MCF 10A (cell line): Measurements from ENCODE around the gene COA5. TPM values are rescaled to one million over a fixed set of nuclear protein-coding genes. Genes with fewer than 3 reads are reported as not detected.
A peak's percentile ranks its signal among the peaks of the same experiment; 100 is the strongest.

ENCODE experiments used
- BruUV-seq: library from RNA; stranded (reverse); fragments of 400-500 nt; replicated peaks from 2 replicates; lab custom pipeline; 2021; lab: Mats Ljungman, UMichigan
- CTCF ChIA-PET: fragments of 300-600 bp; sonication (Branson Sonifier 250); formaldehyde crosslinking; extraction: SDS; loops from one replicate; lab custom pipeline; 2021; ENCODE audit warnings: antibody characterized with exemption, inconsistent platforms; lab: Yijun Ruan, JAX
- POLR2A ChIA-PET: fragments of 300-600, 350-650 bp; sonication (Branson Sonifier 250); formaldehyde crosslinking; extraction: SDS; loops from one replicate; lab custom pipeline; 2020; ENCODE audit warnings: antibody characterized with exemption, inconsistent platforms; lab: Yijun Ruan, JAX
- DNase-seq: peaks from one replicate; pipeline ENCODE4 v3.0.0-alpha.2; 2018; ENCODE audit not compliant: unreplicated experiment
- H3K27ac Mint-ChIP-seq: one replicate; pipeline ENCODE4 v1.8.0; 2022; ENCODE audit warnings: mild to moderate bottlenecking, low read depth, mixed read lengths; ENCODE audit not compliant: unreplicated experiment
- H3K27me3 Mint-ChIP-seq: one replicate; pipeline ENCODE4 v1.8.0; 2022; ENCODE audit warnings: mixed read lengths; ENCODE audit not compliant: insufficient read depth, unreplicated experiment
- H3K36me3 Mint-ChIP-seq: one replicate; pipeline ENCODE4 v1.8.0; 2022; ENCODE audit warnings: mild to moderate bottlenecking, moderate library complexity, mixed read lengths; ENCODE audit not compliant: insufficient read depth, unreplicated experiment
- H3K4me1 Mint-ChIP-seq: one replicate; pipeline ENCODE4 v1.8.0; 2022; ENCODE audit warnings: mixed read lengths; ENCODE audit not compliant: insufficient read depth, unreplicated experiment
- H3K4me3 Mint-ChIP-seq: one replicate; pipeline ENCODE4 v1.8.0; 2022; ENCODE audit warnings: mild to moderate bottlenecking, moderate library complexity, mixed read lengths; ENCODE audit not compliant: unreplicated experiment
- H3K9me3 Mint-ChIP-seq: one replicate; pipeline ENCODE4 v1.8.0; 2022; ENCODE audit warnings: mixed read lengths; ENCODE audit not compliant: unreplicated experiment
- CTCF ChIP-seq: fragments of 200-600 bp; IDR thresholded peaks from one replicate; pipeline ENCODE4 v1.8.0; 2022; ENCODE audit warnings: antibody characterized with exemption, mild to moderate bottlenecking; ENCODE audit not compliant: unreplicated experiment
- intact Hi-C: fragments of 100-400 bp; cut with micrococcal nuclease; formaldehyde crosslinking; loops from 2 replicates; pipeline ENCODE4 v1.14.1; 2022
- total RNA-seq: library from RNA; stranded (reverse); gene quantifications from 2 replicates; pipeline ENCODE4 v1.2.3, GENCODE V29; 2022

COA5 gene
- total RNA-seq, 1 experiment from 2014 or later: 22.8 TPM

GRCh38 chr2:98615481-98615880 lies 7.2 kb upstream of the COA5 start:
- H3K9me3 Mint-ChIP-seq: no peaks in the 10 kb centered on the region
- intact Hi-C loops: no loop called here
- no TSS peak for BruUV-seq

GRCh38 chr2:98614024-98614739 lies 5.9 kb upstream of the COA5 start:
- peaks cover 91% of the 10 kb centered on the region for H3K36me3 Mint-ChIP-seq
- H3K4me3 Mint-ChIP-seq: no peak overlapping the region
- no peak for TF ChIP-seq CTCF
- H3K27ac Mint-ChIP-seq: peak overlapping the region; percentile 8
- no peak for DNase-seq
- no TSS peak for BruUV-seq
- no peaks in the 10 kb centered on the region for H3K27me3 Mint-ChIP-seq
- ChIA-PET CTCF (interaction anchor here (0.5 to 1.5 kb wide), 3 partner anchors 27 to 452 kb away, joined by 3 read pairs; no protein-coding TSS in a partner anchor), POLR2A (interaction anchor here (0.5 to 0.6 kb wide), 2 partner anchors 19 to 225 kb away, joined by 3 read pairs; no protein-coding TSS in a partner anchor)
- no peaks in the 10 kb centered on the region for H3K9me3 Mint-ChIP-seq
- peaks cover 20% of the 10 kb centered on the region for H3K4me1 Mint-ChIP-seq
- intact Hi-C loops: no loop called here

More at GRCh38 chr2:98615481-98615880, 7.2 kb upstream of the COA5 start:
- POLR2A ChIA-PET: no interaction called here
- DNase-seq: no peak
- Mint-ChIP-seq H3K4me1 (peaks cover 14% of the 10 kb centered on the region), H3K4me3 (no peak overlapping the region), H3K27ac (no peak overlapping the region), H3K27me3 (no peaks in the 10 kb centered on the region), H3K36me3 (peaks cover 84% of the 10 kb centered on the region)
- TF ChIP-seq CTCF: no peak
- CTCF ChIA-PET: interaction anchor here (1.5 kb wide), 1 partner anchor 451 kb away, joined by 3 read pairs; no protein-coding TSS in a partner anchor

GRCh38 chr2:98608962-98609604 lies 771 bp upstream of the COA5 start:
- TSS peak; percentile 46 for BruUV-seq
- H3K27me3 Mint-ChIP-seq: no peaks in the 10 kb centered on the region
- H3K4me1 Mint-ChIP-seq: peaks cover 46% of the 10 kb centered on the region
- peak; percentile 4 for DNase-seq
- H3K36me3 Mint-ChIP-seq: peaks cover 74% of the 10 kb centered on the region
- TF ChIP-seq CTCF: no peak
- ChIA-PET POLR2A (interaction anchor here (0.6 to 2.2 kb wide), 24 partner anchors 9 to 1690 kb away, joined by 3 to 15 read pairs (median 4); partner anchors contain the start of genes C2orf15, EIF5B, MITD1 and MRPL30), CTCF (interaction anchor here (0.6 to 0.8 kb wide), 2 partner anchors 48 to 74 kb away, joined by 3 to 4 read pairs; no protein-coding TSS in a partner anchor)
- H3K9me3 Mint-ChIP-seq: no peaks in the 10 kb centered on the region
- peak overlapping the region; percentile 98 for H3K27ac Mint-ChIP-seq
- H3K4me3 Mint-ChIP-seq: peak overlapping the region; percentile 93
- intact Hi-C loops: no loop called here

GRCh38 chr2:98607741-98608115 lies 584 bp downstream of the COA5 start:
- TF ChIP-seq CTCF: no peak
- TSS peak; percentile 69 for BruUV-seq
- Mint-ChIP-seq H3K4me3 (peak overlapping the region; percentile 93), H3K4me1 (peaks cover 40% of the 10 kb centered on the region), H3K27me3 (no peaks in the 10 kb centered on the region), H3K27ac (peak overlapping the region; percentile 98), H3K9me3 (no peaks in the 10 kb centered on the region), H3K36me3 (peaks cover 74% of the 10 kb centered on the region)
- intact Hi-C loops: no loop called here
- POLR2A ChIA-PET: interaction anchor here (0.9 to 2.2 kb wide), 5 partner anchors 14 to 729 kb away, joined by 3 to 15 read pairs (median 4); partner anchors contain the start of genes EIF5B and TXNDC9
- CTCF ChIA-PET: no interaction called here
- DNase-seq: no peak
